Right ventricle myocardium inferior (tissue), 1 donor: ENCODE measurements around the gene TIMM50. TPM values are rescaled to one million over a fixed set of nuclear protein-coding genes. Genes with fewer than 3 reads are reported as not detected.

Source experiments
- ATAC-seq: fragments of 200-7000 bp; cut with Tn5 transposase; one replicate; pipeline ENCODE4 v1.9.1; 2020; ENCODE audit warnings: mild to moderate bottlenecking, moderate library complexity
- DNase-seq: peaks from one replicate; pipeline ENCODE4 v3.0.0; 2021; ENCODE audit errors: missing footprints
- intact Hi-C: fragments of 100-400 bp; cut with DNase I; formaldehyde crosslinking; loops from one replicate; pipeline ENCODE4 v1.11.0; 2022
- total RNA-seq: library from RNA; stranded (reverse); fragmentation: NEBNext Ultra II Directional; extraction: Animal tissue kit (Norgen Biotek cat#: 25700); gene quantifications from one replicate; pipeline ENCODE4 v1.2.1, GENCODE V29; 2021
- donor health status: DM: no; HTN: yes; CAD: no; lungs with severe emphysema.

Gene TIMM50
- total RNA-seq, 1 donor from 2014 or later = 75.9 TPM

DNA sequence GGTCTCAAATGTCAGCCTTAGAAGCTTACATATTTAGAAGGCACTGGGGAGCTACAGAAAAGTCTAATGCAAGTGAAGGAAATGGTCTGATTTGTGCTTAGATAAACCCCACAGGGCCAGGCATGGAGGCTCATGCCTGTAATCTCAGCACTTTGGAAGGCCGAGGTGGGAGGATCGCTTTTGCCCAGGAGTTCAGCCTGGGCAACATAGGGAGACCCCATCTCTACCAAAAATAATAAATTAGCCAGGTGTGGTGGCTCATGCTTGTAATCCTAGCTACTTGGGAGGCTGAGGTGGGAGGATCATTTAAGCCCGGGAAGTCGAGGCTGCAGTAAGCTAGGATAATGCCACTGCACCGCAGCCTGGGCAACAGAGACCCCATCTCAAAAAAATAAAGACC, 15.4 kb downstream of the TIMM50 start:
- ATAC-seq = no peak
- no peak for DNase-seq
- intact Hi-C loops = no loop called here

DNA sequence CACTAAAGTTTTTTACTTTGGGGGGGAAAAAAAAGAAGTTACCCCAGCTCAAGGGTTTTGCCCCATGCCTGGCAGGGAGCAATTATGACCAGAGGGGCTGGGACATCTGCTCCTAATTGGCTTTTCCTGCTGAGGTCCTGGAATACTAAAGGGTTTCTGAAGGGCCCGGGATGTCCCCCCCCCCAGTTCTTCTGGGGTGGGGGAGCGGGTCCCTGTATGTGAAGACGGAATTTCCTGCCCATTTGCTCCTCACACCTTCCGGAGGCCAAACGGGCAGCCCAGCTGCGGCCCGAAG, 17.0 kb downstream of the TIMM50 start:
- intact Hi-C loops = no loop called here
- DNase-seq = no peak
- ATAC-seq = no peak

DNA sequence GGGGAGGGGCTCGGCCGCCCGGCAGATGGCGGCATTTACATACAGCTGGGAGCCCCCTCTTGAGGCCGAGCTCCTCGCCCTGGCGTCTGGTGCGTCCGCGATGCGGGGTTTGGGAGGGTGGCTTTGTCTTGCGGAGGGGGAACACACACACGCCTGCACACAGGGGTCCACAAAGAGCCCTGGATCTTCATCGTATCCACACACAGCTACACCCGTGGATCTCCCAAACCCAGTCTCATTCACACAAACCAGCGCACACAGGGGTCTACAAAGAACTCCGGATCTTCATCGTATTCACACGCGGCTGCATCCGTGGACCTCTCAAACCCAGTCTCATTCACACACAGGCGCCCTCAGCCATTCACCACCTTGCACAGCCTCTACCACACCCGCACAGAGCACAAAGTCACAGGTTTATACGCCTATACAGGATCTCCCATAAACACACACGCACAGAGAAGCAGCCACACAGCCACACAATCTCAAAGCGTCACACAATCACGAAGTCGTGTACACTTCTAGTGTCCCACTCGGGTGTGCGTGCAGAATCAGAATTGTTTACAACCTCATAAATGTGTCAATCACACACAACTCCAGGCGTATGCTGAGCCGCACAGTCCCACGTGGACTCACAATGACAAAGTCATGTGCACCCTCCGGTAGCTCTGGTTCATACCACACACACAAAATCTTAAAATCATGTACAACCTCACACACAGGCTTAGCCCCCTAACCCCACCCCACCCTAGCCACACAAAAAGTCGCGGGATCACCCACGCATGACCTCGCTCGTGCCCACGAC, 17.6 kb downstream of the TIMM50 start:
- ATAC-seq = no peak
- intact Hi-C loops = no loop called here
- DNase-seq = no peak

DNA sequence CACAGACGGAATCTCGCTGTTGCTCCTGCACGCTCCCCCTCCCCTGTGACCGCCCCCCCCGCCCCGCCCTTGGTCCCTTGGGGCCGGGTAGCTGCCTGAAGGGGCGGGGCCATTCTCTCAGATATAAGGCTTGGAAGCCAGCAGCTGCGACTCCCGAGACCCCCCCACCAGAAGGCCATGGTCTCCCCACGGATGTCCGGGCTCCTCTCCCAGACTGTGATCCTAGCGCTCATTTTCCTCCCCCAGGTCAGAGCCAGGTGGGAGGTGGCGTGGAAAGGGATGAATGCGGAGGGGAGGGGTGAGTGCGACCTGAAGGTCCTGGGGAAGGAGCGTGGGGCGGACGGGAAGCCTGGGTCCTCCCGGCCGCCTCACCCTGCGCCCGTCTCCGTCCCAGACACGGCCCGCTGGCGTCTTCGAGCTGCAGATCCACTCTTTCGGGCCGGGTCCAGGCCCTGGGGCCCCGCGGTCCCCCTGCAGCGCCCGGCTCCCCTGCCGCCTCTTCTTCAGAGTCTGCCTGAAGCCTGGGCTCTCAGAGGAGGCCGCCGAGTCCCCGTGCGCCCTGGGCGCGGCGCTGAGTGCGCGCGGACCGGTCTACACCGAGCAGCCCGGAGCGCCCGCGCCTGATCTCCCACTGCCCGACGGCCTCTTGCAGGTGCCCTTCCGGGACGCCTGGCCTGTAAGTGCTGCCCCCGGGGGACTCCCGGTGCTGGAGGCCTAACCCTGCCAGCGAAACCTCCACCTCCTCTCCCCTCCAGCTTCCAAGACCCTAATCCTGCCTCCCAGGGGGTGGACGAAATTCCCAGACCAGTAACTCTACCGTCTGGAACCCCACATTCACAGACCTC, 18.4 kb downstream of the TIMM50 start, which contains the start of gene DLL3:
TSS of gene DLL3 (plus strand) at position 150 of the 845 bp plus-strand sequence. CDS start at position 178, 28 bp downstream.
- ATAC-seq (no peak), DNase-seq (no peak)
- intact Hi-C loops = no loop called here

DNA sequence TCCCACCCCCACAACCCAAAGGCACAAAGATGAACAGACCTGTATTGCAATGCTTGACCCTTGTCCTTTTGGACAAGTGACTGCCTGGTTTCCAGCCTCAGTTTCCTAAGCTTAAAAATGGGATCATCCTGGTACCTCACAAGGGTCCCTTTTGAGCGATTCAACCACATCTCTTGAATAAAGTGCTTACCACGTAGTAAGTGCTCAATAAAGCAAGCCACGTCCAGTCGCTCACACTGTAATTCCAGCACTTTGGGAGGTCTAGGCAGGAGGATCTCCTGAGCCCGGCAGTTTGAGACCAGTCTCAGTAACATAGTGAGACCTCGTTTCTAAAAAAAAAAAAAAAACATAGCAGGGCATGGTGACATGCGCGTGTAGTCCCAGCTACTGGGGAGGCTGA, 19.3 kb downstream of the TIMM50 start:
- DNase-seq = no peak
- intact Hi-C loops = no loop called here
- ATAC-seq = no peak

DNA sequence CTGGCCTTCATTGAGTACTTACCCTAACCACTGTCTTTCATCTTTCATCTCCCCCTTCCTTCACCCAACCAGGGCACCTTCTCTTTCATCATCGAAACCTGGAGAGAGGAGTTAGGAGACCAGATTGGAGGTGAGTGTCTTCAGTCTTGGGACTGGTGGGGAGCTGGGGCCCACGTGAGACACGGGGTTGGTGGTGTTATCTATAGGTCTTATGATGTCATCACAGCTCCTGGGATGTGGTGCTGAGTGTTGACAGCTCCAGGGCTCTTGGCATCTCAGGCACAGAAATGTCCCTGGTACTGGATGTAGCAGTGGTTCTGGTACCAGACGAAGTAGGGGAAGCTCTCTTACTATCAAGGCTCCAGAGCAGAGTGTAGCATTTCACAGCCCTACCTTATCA, 19.9 kb downstream of the TIMM50 start:
- DNase-seq (no peak), ATAC-seq (no peak)
- intact Hi-C loops = no loop called here

DNA sequence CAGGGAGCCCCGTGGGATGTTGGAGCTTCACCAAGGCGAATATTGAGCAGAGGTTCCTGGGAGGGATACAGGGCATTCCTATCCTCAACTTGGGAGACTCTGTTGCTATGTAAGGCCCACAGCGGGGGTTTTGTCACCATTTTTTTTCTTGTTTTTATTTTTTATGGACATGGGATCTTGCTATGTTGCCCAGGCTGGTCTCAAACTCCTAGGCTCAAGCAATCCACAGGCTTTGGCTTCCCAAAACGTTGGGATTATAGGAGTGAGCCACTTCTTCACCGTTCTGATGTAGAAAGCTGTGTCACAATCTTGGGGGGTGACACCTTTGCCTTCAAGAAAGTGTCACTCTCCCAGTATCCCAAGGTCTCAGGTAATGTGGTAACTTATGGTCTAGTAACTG, 20.7 kb downstream of the TIMM50 start:
- ATAC-seq = no peak
- intact Hi-C loops = no loop called here
- DNase-seq = no peak

DNA sequence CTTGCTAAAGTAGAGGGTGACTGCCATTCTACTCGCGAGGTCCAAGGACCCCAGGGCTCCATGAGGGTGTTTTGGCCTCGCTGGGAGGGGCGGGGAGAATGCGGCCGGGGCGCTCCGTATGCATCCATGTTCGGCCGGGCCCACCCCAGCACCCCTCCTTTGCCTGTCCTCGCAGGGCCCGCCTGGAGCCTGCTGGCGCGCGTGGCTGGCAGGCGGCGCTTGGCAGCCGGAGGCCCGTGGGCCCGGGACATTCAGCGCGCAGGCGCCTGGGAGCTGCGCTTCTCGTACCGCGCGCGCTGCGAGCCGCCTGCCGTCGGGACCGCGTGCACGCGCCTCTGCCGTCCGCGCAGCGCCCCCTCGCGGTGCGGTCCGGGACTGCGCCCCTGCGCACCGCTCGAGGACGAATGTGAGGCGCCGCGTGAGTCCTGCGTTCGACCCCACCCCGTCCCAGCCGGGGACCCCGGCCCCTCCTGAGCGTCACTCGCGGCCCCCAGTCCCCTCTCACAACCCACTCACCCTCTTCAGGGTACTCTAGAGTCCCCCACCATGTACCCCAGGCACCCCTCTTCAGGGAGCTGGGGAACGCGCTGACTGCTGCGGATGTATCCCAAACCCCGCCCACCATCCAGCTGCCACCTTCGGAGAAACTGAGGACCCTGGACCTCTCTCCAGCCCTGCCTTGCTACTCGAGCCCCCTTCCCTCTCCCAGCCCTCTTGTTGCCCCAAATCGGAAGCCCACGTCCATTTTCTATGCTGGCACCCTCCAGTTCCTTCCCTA, 22.2 kb downstream of the TIMM50 start:
- peak; percentile 56 for ATAC-seq
- DNase-seq = peak; percentile 77

DNA sequence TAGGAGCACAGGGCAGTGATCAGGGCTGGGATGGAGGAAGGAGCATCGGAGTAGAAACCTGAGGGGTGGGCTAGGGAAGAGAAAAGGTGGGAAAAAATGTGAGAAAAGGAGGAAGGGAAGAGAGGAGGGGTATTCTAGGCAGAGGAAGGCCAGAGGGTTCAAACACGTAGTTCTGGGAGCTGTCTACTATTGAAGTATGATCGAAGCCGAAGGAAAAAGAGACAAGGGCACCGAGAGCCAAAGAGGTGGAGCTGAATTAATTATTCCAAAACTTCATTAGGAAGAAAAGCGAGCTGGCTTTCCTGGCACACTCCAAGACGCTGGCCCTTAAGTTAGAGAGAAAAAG, 25.9 kb downstream of the TIMM50 start:
- no peak for ATAC-seq
- intact Hi-C loops = no loop called here
- DNase-seq = no peak

More for the DNA sequence above, 22.2 kb downstream of the TIMM50 start:
- intact Hi-C loops = no loop called here

DNA sequence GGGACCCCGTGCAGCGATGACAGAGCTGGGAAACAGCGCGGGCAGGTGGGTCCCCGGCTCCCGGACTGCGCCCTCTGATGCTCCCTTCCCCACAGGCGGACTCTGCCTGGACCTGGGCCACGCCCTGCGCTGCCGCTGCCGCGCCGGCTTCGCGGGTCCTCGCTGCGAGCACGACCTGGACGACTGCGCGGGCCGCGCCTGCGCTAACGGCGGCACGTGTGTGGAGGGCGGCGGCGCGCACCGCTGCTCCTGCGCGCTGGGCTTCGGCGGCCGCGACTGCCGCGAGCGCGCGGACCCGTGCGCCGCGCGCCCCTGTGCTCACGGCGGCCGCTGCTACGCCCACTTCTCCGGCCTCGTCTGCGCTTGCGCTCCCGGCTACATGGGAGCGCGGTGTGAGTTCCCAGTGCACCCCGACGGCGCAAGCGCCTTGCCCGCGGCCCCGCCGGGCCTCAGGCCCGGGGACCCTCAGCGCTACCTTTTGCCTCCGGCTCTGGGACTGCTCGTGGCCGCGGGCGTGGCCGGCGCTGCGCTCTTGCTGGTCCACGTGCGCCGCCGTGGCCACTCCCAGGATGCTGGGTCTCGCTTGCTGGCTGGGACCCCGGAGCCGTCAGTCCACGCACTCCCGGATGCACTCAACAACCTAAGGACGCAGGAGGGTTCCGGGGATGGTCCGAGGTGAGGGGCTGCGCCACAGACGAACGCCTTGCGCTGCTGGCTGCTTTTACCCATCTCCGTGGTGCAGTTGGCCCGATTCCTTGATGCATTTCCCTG, 26.5 kb downstream of the TIMM50 start:
- intact Hi-C loops = no loop called here
- DNase-seq = no peak
- no peak for ATAC-seq

DNA sequence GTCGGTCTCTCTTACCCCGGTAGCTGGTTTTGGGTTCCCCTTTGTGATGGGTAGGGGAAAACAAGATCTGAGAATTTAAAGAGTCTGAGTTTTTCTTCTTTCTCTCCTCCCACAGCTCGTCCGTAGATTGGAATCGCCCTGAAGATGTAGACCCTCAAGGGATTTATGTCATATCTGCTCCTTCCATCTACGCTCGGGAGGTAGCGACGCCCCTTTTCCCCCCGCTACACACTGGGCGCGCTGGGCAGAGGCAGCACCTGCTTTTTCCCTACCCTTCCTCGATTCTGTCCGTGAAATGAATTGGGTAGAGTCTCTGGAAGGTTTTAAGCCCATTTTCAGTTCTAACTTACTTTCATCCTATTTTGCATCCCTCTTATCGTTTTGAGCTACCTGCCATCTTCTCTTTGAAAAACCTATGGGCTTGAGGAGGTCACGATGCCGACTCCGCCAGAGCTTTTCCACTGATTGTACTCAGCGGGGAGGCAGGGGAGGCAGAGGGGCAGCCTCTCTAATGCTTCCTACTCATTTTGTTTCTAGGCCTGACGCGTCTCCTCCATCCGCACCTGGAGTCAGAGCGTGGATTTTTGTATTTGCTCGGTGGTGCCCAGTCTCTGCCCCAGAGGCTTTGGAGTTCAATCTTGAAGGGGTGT, 27.2 kb downstream of the TIMM50 start:
- intact Hi-C loops = no loop called here
- DNase-seq (no peak), ATAC-seq (no peak)

DNA sequence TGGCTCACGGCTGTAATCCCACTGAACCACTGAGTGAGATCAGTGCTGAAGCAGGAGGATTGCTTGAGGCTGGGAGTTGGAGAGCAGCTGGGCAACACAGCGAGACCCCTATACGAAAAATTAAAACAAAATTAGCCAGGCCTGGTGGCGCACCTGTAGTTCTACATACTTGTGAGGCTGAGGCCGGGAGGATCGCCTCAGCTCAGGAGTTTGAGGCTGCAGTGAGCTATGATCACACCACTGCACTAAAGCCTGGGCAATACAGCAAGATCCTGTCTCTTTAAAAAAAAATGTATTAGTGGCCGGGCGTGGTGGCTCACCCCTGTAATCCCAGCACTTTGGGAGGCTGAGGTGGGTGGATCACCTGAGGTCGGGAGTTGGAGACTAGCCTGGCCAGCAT, 28.0 kb downstream of the TIMM50 start:
- intact Hi-C loops = no loop called here
- ATAC-seq (no peak), DNase-seq (no peak)

DNA sequence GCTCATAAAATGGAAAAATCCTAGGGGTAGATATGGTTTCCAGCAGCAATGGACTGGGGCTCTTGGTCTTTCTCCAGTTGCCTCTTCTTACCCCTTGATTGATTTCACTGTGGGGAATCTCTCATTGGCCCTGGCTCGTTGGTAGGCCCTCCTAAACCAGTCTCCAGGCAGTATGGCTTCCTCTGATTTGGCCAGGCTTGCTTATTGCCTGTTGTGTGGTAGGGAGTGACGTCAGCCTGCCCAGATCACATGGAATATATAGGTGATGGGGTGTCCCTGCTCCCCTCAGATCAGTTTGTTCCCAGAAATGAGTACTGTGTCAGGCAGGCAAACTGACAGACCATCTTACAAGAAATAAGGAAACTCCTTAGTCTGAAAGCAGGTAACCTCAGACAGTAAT, 28.6 kb downstream of the TIMM50 start:
- ATAC-seq (no peak), DNase-seq (no peak)
- intact Hi-C loops = no loop called here

DNA sequence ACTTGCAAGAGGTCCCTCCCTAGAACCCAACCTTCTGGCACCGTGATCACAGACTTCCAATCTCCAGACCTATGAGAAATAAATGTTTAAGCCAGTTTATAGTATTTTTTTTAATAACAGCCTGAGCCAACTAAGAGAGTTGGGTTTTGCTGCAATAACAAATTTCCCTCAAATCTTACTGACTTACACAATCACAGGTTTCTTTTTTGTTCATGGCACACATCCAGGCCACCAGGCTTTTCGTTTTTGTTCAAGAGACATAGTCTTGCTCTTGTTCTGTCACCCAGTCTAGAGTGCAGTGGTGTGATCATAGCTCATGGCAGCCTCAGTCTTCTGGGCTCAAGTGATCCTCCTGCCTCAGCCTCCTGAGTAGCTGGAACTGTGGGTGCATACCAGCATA, 32.4 kb downstream of the TIMM50 start:
- no peak for ATAC-seq
- no peak for DNase-seq
- intact Hi-C loops = no loop called here

DNA sequence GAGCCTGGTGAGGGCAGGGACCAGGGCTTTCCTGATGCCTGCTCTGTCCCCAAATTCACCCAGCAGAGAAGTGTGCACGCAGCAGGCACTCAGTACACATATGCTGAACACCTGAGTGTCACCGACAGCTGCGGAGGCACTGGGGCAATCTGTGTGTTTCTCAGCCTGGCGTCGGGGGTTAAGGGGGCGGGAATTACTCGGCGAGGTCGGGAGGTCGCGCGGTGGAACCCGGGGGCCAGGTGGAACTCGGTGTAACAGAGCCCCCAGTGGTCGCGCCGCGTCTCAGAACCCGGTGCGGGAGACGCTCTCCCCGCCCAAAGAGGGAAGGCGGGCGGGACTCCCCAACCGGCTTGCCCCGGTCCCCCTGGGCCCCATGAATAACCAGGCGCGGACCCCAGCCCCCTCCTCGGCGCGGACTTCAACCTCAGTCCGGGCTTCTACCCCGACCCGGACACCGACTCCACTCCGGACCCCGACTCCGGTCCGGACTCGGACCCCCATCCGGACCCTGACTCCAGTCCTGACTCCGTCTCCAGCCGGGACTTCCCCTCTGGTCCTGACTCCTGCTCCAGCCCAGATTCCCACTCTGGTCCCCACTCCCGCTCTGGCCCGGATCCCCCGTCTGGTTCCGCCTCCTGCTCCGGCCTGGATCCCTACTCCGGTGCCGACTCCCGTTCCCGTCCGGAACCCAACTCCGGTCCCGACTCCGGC, 34.4 kb downstream of the TIMM50 start, which contains the start of gene SELENOV:
TSS of gene SELENOV (plus strand) at position 300 of the 711 bp plus-strand sequence. CDS start at position 374, 74 bp downstream.
- DNase-seq = no peak
- intact Hi-C loops = no loop called here
- no peak for ATAC-seq

DNA sequence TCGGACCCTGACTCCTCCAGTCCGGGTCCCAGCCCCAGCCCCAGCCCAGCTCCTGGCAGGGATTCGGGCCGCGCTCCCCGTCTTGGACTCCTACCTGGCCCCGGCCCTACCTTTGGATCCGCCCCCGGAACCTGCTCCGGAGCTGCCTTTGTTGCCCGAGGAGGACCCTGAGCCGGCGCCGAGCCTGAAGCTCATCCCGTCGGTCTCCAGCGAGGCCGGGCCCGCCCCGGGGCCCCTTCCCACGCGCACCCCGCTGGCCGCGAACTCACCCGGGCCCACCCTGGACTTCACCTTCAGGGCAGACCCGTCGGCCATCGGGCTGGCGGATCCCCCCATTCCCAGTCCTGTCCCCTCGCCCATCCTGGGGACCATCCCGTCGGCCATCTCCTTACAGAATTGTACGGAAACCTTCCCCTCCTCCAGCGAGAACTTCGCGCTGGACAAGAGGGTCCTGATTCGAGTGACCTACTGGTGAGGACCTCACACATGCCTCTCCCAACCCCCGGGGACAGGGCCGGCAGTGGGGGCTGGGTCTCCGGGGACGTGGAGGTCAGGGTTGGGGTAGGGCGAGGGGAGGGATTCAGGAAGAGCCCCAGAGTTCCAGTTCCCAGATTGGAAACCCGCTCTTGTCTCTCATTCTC, 35.0 kb downstream of the TIMM50 start:
- ATAC-seq = no peak
- no peak for DNase-seq
- intact Hi-C loops = no loop called here

DNA sequence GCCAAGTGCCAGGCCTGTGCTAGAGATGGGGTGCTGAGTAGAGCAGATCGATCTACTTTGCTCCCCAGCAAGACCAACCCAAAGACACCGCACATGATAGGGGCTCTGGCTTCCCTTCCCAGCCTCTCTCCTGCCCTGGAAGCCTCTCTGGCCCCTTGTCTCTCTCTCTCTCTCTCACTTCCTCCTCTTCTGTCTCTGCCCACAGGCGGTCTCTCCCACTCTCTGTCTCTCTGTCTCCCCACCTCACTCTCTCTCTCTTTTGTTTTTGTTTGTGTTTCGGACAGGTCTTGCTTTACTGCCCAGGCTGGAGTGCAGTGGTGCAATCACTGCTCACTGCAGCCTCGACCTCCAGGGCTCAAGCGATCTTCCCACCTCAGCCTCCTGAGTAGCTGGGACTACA, 35.6 kb downstream of the TIMM50 start:
- intact Hi-C loops = no loop called here
- DNase-seq = no peak
- ATAC-seq = no peak
